Measurements from ENCODE around the gene MINPP1.
"Not testable (repeated sequence)": the region's sequence is repeated elsewhere in the genome, so short reads cannot be mapped to it uniquely, and the experiment has no call there.

The MINPP1 gene

DNA sequence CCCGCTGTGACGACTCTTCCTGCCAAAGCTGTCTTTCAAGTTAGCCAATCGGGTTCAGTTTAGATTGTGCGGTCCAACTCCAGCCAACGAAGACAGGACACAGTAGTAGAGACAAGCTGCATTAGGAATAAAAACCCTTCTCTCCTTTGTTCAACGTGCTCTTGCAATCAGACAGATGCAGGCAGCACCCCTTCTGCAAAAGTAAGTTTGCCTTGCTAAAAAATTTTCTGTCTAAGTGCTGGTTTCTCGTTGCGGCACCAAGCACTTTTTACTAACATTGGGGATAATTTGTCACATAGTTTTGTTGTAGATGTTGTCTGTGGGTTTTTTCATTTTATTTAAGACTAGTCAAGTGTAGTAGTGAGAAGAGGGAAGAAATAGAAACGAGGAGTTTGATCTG lies 58.1 kb downstream of the MINPP1 start:
- no peak overlapping the region for H3K4me3 ChIP-seq (ENCODE audit: low read depth, low read length)

DNA sequence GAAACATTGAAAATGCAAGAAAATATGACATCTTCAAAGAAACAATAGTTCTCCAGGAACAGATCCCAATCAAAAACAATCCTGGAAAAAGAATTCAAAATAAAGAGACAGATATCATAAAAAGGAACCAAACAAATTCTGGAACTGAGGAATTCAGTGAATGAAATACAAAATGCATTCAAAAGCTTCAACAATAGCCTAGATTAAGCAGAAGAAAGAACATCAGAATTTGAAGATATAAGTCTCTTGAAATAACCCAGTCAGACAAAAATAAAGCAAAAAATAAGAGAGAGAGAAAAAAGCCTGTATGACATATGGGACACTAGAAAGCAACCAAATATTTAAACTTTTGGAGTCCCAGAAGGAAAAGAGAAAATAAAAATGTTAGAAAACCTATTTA lies 60.3 kb downstream of the MINPP1 start:
- no peak overlapping the region for H3K4me3 ChIP-seq (ENCODE audit: low read depth, low read length)

GRCh38 chr10:87575851-87576250 lies 71.2 kb downstream of the MINPP1 start:
- H3K4me3 ChIP-seq (ENCODE audit: low read depth, low read length), result no peak overlapping the region

DNA sequence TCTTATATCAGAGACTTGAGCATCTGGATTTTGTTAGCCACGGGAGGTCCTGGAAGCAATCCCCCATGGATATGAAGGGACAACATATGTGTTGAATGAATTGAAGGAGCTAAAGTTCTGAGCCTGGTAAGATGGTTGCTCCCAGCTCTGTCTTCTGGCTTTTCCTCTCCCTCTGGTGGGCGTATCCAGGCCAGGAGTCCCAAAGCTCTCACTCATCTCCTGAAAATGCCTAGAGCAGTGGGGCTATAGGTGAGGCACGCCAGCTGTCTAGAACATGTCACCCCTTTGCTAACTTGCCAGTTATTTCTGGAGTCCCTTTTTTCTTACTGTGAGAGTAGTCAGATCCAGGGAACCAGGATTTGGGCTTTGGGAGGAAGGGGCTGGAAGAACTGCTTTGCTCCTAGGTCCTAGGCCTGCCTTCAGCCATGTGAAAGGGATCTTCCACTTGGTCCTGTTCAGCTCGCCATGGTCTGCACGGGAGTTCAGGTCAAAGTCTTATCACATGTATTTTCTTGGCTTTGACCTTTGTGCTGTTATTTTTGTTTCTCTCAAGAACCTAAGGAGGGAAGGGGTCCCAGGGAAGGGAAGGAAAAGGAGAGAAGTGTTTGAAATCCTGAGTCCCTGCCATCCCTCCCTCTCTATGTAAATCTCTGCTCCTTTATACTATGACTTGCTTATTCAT lies 73.6 kb downstream of the MINPP1 start:
- no peak overlapping the region for H3K4me3 ChIP-seq (ENCODE audit: low read depth, low read length)

GRCh38 chr10:87578842-87579401 lies 74.2 kb downstream of the MINPP1 start:
- H3K4me3 ChIP-seq (ENCODE audit: low read depth, low read length), result no peak overlapping the region

- no peak overlapping the region for H3K4me3 ChIP-seq (ENCODE audit: low read depth, low read length)
Measured at GRCh38 chr10:87579563-87579962, 74.9 kb downstream of the MINPP1 start.

DNA sequence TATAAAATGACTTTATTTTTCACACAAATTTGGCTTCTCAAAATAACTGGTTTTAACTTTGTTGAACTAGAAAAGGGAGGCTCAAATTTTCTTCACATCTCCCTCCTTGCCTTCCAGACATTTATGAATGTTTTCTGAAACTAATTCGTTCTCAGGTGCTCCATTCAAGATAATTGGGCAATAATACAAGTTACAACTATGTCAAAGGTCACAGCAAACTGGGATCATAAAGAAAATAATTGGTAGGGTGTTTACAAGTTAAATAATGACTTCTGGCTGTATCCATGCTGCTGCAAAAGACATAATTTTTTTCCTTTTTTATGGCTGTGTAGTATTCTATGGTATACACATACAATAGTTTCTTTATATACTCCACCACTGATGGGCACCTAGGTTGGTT lies 75.3 kb downstream of the MINPP1 start:
- no peak overlapping the region for H3K4me3 ChIP-seq (ENCODE audit: low read depth, low read length)

- H3K4me3 ChIP-seq (ENCODE audit: low read depth, low read length), result no peak overlapping the region
Measured at GRCh38 chr10:87585565-87586514, 81.1 kb downstream of the MINPP1 start.

GRCh38 chr10:87589645-87590051 lies 85.0 kb downstream of the MINPP1 start:
- no peak overlapping the region for H3K4me3 ChIP-seq (ENCODE audit: low read depth, low read length)

GRCh38 chr10:87590705-87591588 lies 86.3 kb downstream of the MINPP1 start:
- H3K4me3 ChIP-seq (ENCODE audit: low read depth, low read length), result no peak overlapping the region

DNA sequence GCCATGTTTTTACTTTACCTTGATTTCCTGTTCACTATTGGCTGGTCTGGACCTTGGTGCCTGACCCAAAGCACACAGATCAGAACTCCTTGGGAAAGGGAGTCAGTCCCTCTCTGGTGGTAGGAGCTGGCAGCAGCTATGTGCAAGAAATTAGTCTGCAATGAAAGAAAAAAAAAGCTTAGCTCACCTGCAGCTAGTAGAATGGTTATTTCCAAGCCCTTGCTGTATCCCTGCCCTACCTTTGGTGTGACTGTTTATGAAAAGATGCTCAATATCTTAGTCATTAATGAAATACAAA lies 86.8 kb downstream of the MINPP1 start:
- no peak overlapping the region for H3K4me3 ChIP-seq (ENCODE audit: low read depth, low read length)

GRCh38 chr10:87592920-87593319 lies 88.2 kb downstream of the MINPP1 start:
- H3K4me3 ChIP-seq (ENCODE audit: low read depth, low read length), result not testable (repeated sequence)

GRCh38 chr10:87593702-87594101 lies 89.0 kb downstream of the MINPP1 start:
- H3K4me3 ChIP-seq (ENCODE audit: low read depth, low read length), result no peak overlapping the region

DNA sequence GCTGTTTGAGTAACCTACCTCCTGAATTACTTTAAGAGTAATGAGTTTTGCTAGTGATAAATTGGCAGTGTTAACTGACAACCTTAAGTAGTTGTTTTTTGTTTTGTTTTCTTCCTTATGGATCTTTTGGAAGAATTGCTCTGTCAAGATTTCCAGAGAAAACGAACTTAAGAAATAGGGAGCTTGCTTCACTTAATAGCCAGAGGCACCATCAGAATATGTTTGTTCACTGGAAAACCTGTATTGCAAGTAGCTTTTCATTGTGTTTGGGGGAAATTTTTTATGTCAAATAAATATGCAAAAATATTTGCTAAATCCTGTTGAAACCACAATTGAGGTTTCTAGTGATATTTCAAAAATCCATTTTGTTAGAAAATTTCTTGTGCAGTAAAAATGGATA lies 89.5 kb downstream of the MINPP1 start:
- no peak overlapping the region for H3K4me3 ChIP-seq (ENCODE audit: low read depth, low read length)

GRCh38 chr10:87594864-87595263 lies 90.2 kb downstream of the MINPP1 start:
- no peak overlapping the region for H3K4me3 ChIP-seq (ENCODE audit: low read depth, low read length)

- no peak overlapping the region for H3K4me3 ChIP-seq (ENCODE audit: low read depth, low read length)
Measured at GRCh38 chr10:87596351-87596750, 91.7 kb downstream of the MINPP1 start.

- H3K4me3 ChIP-seq (ENCODE audit: low read depth, low read length), result no peak overlapping the region
Measured at GRCh38 chr10:87598700-87599099, 94.0 kb downstream of the MINPP1 start.

- no peak overlapping the region for H3K4me3 ChIP-seq (ENCODE audit: low read depth, low read length)
Measured at GRCh38 chr10:87600581-87600980, 95.9 kb downstream of the MINPP1 start.

Measured in iPS-11a (cell line).